Right lobe of liver (tissue), 4 donors: ENCODE results near the gene GSS.

Experiments
- POLR2A ChIP-seq: fragments of 450-650 bp; IDR thresholded peaks from one replicate; pipeline ENCODE4 v1.6.1; 2017; ENCODE audit warnings: antibody characterized with exemption, mild to moderate bottlenecking
- TF ChIP-seq, protein P1 (sequence below), 4 donors: fragments of 200-600 bp in 3 of 4; fragments of 450-650 bp in 1 of 4; IDR thresholded peaks; one replicate each; pipeline versions ENCODE4 v1.5.1 to v1.8.0; 2016 to 2022; ENCODE audit warnings: antibody characterized with exemption in 4 of 4, mild to moderate bottlenecking in 2 of 4
- donor health status: DM: no; HTN: no; CAD: no.
- donor health status: DM: no; HTN: no; CAD: no.
- donor health status: DM: no; HTN: yes; CAD: no.

- no peak for TF ChIP-seq POLR2A
- TF ChIP-seq, protein P1, sequence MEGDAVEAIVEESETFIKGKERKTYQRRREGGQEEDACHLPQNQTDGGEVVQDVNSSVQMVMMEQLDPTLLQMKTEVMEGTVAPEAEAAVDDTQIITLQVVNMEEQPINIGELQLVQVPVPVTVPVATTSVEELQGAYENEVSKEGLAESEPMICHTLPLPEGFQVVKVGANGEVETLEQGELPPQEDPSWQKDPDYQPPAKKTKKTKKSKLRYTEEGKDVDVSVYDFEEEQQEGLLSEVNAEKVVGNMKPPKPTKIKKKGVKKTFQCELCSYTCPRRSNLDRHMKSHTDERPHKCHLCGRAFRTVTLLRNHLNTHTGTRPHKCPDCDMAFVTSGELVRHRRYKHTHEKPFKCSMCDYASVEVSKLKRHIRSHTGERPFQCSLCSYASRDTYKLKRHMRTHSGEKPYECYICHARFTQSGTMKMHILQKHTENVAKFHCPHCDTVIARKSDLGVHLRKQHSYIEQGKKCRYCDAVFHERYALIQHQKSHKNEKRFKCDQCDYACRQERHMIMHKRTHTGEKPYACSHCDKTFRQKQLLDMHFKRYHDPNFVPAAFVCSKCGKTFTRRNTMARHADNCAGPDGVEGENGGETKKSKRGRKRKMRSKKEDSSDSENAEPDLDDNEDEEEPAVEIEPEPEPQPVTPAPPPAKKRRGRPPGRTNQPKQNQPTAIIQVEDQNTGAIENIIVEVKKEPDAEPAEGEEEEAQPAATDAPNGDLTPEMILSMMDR (IDR thresholded peaks at IDR 0.05): no peak
Observed at GRCh38 chr20:34922654-34923381, 32.8 kb downstream of the GSS start.
